Measurements from ENCODE around the gene ZSCAN20.

ZSCAN20 gene

GRCh38 chr1:33501774-33502173, 29.3 kb downstream of the ZSCAN20 start:
- no peak for TF ChIP-seq FOXP2 (optimal IDR thresholded peaks at IDR 0.05; ENCODE audit: borderline replicate concordance, extremely low read depth, extremely low read length, insufficient read depth)
- TF ChIP-seq SIN3A (IDR thresholded peaks at IDR 0.05; ENCODE audit: borderline replicate concordance, insufficient read depth, low read length) = no peak
- TF ChIP-seq, protein P1, sequence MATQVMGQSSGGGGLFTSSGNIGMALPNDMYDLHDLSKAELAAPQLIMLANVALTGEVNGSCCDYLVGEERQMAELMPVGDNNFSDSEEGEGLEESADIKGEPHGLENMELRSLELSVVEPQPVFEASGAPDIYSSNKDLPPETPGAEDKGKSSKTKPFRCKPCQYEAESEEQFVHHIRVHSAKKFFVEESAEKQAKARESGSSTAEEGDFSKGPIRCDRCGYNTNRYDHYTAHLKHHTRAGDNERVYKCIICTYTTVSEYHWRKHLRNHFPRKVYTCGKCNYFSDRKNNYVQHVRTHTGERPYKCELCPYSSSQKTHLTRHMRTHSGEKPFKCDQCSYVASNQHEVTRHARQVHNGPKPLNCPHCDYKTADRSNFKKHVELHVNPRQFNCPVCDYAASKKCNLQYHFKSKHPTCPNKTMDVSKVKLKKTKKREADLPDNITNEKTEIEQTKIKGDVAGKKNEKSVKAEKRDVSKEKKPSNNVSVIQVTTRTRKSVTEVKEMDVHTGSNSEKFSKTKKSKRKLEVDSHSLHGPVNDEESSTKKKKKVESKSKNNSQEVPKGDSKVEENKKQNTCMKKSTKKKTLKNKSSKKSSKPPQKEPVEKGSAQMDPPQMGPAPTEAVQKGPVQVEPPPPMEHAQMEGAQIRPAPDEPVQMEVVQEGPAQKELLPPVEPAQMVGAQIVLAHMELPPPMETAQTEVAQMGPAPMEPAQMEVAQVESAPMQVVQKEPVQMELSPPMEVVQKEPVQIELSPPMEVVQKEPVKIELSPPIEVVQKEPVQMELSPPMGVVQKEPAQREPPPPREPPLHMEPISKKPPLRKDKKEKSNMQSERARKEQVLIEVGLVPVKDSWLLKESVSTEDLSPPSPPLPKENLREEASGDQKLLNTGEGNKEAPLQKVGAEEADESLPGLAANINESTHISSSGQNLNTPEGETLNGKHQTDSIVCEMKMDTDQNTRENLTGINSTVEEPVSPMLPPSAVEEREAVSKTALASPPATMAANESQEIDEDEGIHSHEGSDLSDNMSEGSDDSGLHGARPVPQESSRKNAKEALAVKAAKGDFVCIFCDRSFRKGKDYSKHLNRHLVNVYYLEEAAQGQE (IDR thresholded peaks at IDR 0.05; ENCODE audit: insufficient read depth in 1 of 2, low read depth in 2 of 2, low read length in 2 of 2) = no peak
- no peak for TF ChIP-seq TAF1 (IDR thresholded peaks at IDR 0.05; ENCODE audit: borderline replicate concordance, insufficient read depth, low read length)
- no peak for TF ChIP-seq POLR2AphosphoS5 (IDR thresholded peaks at IDR 0.05; ENCODE audit: low read depth, low read length)

GRCh38 chr1:33502726-33503125, 30.3 kb downstream of the ZSCAN20 start:
- no peak for TF ChIP-seq POLR2AphosphoS5 (IDR thresholded peaks at IDR 0.05; ENCODE audit: low read depth, low read length)
- no peak for TF ChIP-seq TAF1 (IDR thresholded peaks at IDR 0.05; ENCODE audit: borderline replicate concordance, insufficient read depth, low read length)
- no peak for TF ChIP-seq FOXP2 (optimal IDR thresholded peaks at IDR 0.05; ENCODE audit: borderline replicate concordance, extremely low read depth, extremely low read length, insufficient read depth)
- no peak for TF ChIP-seq SIN3A (IDR thresholded peaks at IDR 0.05; ENCODE audit: borderline replicate concordance, insufficient read depth, low read length)
- TF ChIP-seq, protein P1 (IDR thresholded peaks at IDR 0.05; ENCODE audit: insufficient read depth in 1 of 2, low read depth in 2 of 2, low read length in 2 of 2) = no peak

- TF ChIP-seq TAF1 (IDR thresholded peaks at IDR 0.05; ENCODE audit: borderline replicate concordance, insufficient read depth, low read length) (no peak), POLR2AphosphoS5 (IDR thresholded peaks at IDR 0.05; ENCODE audit: low read depth, low read length) (no peak), SIN3A (IDR thresholded peaks at IDR 0.05; ENCODE audit: borderline replicate concordance, insufficient read depth, low read length) (no peak), FOXP2 (optimal IDR thresholded peaks at IDR 0.05; ENCODE audit: borderline replicate concordance, extremely low read depth, extremely low read length, insufficient read depth) (no peak)
- TF ChIP-seq, protein P1 (IDR thresholded peaks at IDR 0.05; ENCODE audit: insufficient read depth in 1 of 2, low read depth in 2 of 2, low read length in 2 of 2) = no peak
Measured at GRCh38 chr1:33503506-33503905, 31.1 kb downstream of the ZSCAN20 start.

DNA sequence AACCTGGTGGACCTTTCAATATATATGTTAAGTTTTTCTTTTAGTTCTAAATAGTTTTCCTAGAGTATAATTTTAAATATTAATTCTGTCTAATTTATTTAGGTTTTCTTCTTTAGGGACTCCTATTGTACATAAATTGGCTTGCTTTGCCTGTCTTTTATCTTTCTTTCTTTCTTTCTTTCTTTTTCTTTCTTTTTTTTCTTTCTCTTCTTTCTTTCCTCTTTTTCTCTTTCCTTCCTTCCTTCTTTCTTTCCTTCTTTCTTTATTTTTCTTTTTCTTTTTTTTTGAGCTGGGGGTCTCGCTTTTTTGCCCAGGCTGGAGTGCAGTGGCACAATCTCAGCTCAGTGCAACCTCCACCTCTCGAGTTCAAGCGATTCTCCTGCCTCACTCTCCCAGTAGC, 35.2 kb downstream of the ZSCAN20 start:
- TF ChIP-seq TAF1 (IDR thresholded peaks at IDR 0.05; ENCODE audit: borderline replicate concordance, insufficient read depth, low read length) (no peak), SIN3A (IDR thresholded peaks at IDR 0.05; ENCODE audit: borderline replicate concordance, insufficient read depth, low read length) (no peak), FOXP2 (optimal IDR thresholded peaks at IDR 0.05; ENCODE audit: borderline replicate concordance, extremely low read depth, extremely low read length, insufficient read depth) (no peak), POLR2AphosphoS5 (IDR thresholded peaks at IDR 0.05; ENCODE audit: low read depth, low read length) (no peak)
- TF ChIP-seq, protein P1 (IDR thresholded peaks at IDR 0.05; ENCODE audit: insufficient read depth in 1 of 2, low read depth in 2 of 2, low read length in 2 of 2) = no peak

DNA sequence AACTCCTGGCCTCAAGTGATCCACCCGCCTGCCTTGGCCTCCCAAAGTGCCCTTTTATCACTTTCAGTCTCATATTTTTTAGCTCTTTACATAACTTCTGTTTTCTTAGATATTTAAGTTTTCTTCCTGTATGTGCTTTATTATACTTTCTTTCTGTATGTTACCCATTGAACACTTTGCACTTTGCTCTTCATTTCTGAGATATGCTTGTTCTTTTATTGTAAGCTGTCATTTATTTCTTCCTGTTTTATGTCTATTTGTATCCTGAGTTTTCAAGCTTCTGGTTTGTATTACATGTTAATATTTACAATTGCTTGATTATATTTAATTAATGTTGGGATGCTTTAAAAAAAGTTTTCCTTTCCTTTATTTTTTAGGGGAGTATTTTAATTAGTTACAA, 35.7 kb downstream of the ZSCAN20 start:
- TF ChIP-seq SIN3A (IDR thresholded peaks at IDR 0.05; ENCODE audit: borderline replicate concordance, insufficient read depth, low read length) (no peak), POLR2AphosphoS5 (IDR thresholded peaks at IDR 0.05; ENCODE audit: low read depth, low read length) (no peak), TAF1 (IDR thresholded peaks at IDR 0.05; ENCODE audit: borderline replicate concordance, insufficient read depth, low read length) (no peak), FOXP2 (optimal IDR thresholded peaks at IDR 0.05; ENCODE audit: borderline replicate concordance, extremely low read depth, extremely low read length, insufficient read depth) (no peak)
- TF ChIP-seq, protein P1 (IDR thresholded peaks at IDR 0.05; ENCODE audit: insufficient read depth in 1 of 2, low read depth in 2 of 2, low read length in 2 of 2) = no peak
